Measurements from ENCODE around the gene BBS1. TPM values are rescaled to one million over a fixed set of nuclear protein-coding genes. Genes with fewer than 3 reads are reported as not detected.
"Not testable (repeated sequence)": the region's sequence is repeated elsewhere in the genome, so short reads cannot be mapped to it uniquely, and the experiment has no call there.

Gene BBS1
- total RNA-seq, 2 donors from 2014 or later, result 106 to 148 TPM

GRCh38 chr11:66530927-66531709 is 20.7 kb downstream of the BBS1 start:
- Histone ChIP-seq H3K36me3 (no peaks in the 10 kb centered on the region), H3K4me3 (no peak overlapping the region), H3K27me3 (replicated peaks; ENCODE audit: insufficient read depth) (no peaks in the 10 kb centered on the region), H3K4me1 (replicated peaks) (no peaks in the 10 kb centered on the region), H3K9me3 (no peaks in the 10 kb centered on the region), H3K27ac (no peak overlapping the region)
- intact Hi-C loops (cut with DNase I), result no loop called here
- DNase-seq (ENCODE audit: low spot score), result no peak
- TF ChIP-seq POLR2A (IDR thresholded peaks at IDR 0.05) (no peak), CTCF (IDR thresholded peaks at IDR 0.05) (no peak), POLR2AphosphoS5 (IDR thresholded peaks at IDR 0.05) (no peak)
- 89% methylated on average over 10 of the region's 10 CpGs for WGBS

DNA sequence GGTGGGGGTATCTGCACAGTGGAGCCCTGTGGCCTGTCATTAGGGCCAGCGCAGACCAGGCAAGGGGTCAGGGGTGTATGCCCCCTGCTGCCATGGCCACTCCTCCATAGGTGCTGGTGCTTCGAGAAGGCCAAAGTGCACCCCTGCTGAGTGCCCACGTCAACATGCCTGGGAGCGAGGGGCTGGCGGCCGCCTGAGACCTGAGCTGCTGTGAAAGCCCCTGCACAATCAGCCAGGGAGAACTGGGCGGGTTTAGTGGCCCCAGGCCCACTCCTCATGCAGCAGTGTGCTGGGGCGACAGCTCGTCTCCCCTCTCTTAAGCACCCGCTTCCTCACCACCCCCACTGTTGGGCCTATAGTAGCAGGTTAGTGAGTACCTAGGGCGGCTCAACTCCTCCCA is 21.4 kb downstream of the BBS1 start:
- WGBS, result 87% methylated on average over 11 of the region's 11 CpGs
- Histone ChIP-seq H3K4me3 (no peak overlapping the region), H3K9me3 (no peaks in the 10 kb centered on the region), H3K27ac (no peak overlapping the region), H3K4me1 (replicated peaks) (no peaks in the 10 kb centered on the region), H3K27me3 (replicated peaks; ENCODE audit: insufficient read depth) (no peaks in the 10 kb centered on the region), H3K36me3 (no peaks in the 10 kb centered on the region)
- TF ChIP-seq POLR2A (IDR thresholded peaks at IDR 0.05) (no peak), POLR2AphosphoS5 (IDR thresholded peaks at IDR 0.05) (no peak), CTCF (IDR thresholded peaks at IDR 0.05) (no peak)
- intact Hi-C loops (cut with DNase I), result no loop called here
- no peak for DNase-seq (ENCODE audit: low spot score)

DNA sequence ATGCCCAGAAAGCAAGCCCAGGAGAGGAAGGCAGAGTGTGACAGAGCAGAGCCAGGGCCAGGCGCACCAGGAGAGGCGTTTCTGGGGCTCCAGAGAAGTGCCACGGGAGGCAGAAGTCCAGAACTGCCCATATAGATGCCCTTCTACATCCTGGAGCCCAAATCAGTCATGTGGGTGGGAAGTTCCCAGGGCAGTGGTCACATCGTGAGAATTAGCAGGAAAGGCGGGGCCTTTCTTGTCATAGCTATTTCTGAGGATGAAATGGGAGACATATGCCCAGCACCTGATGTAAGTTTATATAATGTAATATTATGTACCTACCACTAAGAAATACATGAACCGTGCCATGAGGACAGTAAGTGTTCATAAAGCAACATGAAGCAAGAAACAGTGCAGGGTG is 22.3 kb downstream of the BBS1 start:
- H3K4me3 ChIP-seq, result no peak overlapping the region
- no peak overlapping the region for H3K27ac ChIP-seq
- H3K36me3 ChIP-seq, result no peaks in the 10 kb centered on the region
- intact Hi-C loops (cut with DNase I), result no loop called here
- DNase-seq (ENCODE audit: low spot score), result no peak
- 75% methylated on average over 6 of the region's 6 CpGs for WGBS
- no peaks in the 10 kb centered on the region for H3K4me1 ChIP-seq (replicated peaks)
- no peaks in the 10 kb centered on the region for H3K27me3 ChIP-seq (replicated peaks; ENCODE audit: insufficient read depth)
- no peaks in the 10 kb centered on the region for H3K9me3 ChIP-seq
- TF ChIP-seq POLR2A (IDR thresholded peaks at IDR 0.05), result no peak
- no peak for TF ChIP-seq CTCF (IDR thresholded peaks at IDR 0.05)
- no peak for TF ChIP-seq POLR2AphosphoS5 (IDR thresholded peaks at IDR 0.05)

GRCh38 chr11:66539170-66539869 is 28.9 kb downstream of the BBS1 start:
- no peak for DNase-seq (ENCODE audit: low spot score)
- no peak for TF ChIP-seq CTCF (IDR thresholded peaks at IDR 0.05)
- TF ChIP-seq POLR2A (IDR thresholded peaks at IDR 0.05), result no peak
- TF ChIP-seq POLR2AphosphoS5 (IDR thresholded peaks at IDR 0.05), result no peak
- H3K4me3 ChIP-seq, result no peak overlapping the region
- H3K27me3 ChIP-seq (replicated peaks; ENCODE audit: insufficient read depth), result no peaks in the 10 kb centered on the region
- no peaks in the 10 kb centered on the region for H3K36me3 ChIP-seq
- H3K9me3 ChIP-seq, result no peaks in the 10 kb centered on the region
- peaks cover 4% of the 10 kb centered on the region for H3K4me1 ChIP-seq (replicated peaks)
- no peak overlapping the region for H3K27ac ChIP-seq
- 76% methylated on average over 13 of the region's 16 CpGs for WGBS
- intact Hi-C loops (cut with DNase I), result no loop called here

DNA sequence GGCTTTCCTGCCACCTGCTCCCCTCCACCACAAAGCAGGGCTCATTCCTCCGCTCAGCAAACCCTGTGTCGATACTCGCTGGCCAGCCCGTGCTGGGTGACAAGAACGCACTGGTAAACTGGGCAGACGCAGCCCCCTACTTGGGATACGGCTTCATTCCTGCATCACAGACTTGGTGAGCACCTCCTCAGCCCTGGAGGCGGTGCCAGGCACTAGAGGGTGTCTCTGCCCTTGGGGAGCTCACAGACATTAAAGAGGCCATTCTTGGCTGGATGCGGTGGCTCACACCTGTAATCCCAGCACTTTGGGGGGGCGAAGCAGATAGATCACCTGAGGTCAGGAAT is 29.4 kb downstream of the BBS1 start:
- no peak overlapping the region for H3K4me3 ChIP-seq
- no peak for DNase-seq (ENCODE audit: low spot score)
- WGBS, result 93% methylated on average over 10 of the region's 10 CpGs
- H3K27ac ChIP-seq, result no peak overlapping the region
- TF ChIP-seq POLR2A (IDR thresholded peaks at IDR 0.05), result no peak
- TF ChIP-seq CTCF (IDR thresholded peaks at IDR 0.05), result no peak
- no peak for TF ChIP-seq POLR2AphosphoS5 (IDR thresholded peaks at IDR 0.05)
- H3K9me3 ChIP-seq, result no peaks in the 10 kb centered on the region
- intact Hi-C loops (cut with DNase I), result no loop called here
- peaks cover 4% of the 10 kb centered on the region for H3K4me1 ChIP-seq (replicated peaks)
- H3K27me3 ChIP-seq (replicated peaks; ENCODE audit: insufficient read depth), result no peaks in the 10 kb centered on the region
- H3K36me3 ChIP-seq, result no peaks in the 10 kb centered on the region

DNA sequence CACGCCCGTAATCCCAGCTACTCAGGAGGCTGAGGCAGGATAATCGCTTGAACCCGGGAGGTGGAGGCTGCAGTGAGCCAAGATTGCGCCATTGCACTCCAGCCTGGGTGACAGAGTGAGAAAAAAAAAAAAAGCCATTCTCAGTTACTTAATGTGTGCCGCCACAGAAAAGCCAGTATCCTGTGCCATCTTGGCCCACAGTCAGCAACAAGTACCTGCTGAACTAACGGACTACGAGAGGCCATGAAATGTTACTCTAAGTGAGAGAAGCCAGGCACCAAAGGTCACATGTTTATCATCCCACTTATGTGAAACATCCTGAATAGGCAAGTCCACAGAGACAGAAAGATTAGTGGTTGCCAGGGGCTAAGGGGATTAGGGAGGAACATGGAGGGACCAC is 30.2 kb downstream of the BBS1 start:
- DNase-seq (ENCODE audit: low spot score); H3K4me3 ChIP-seq; H3K36me3 ChIP-seq; H3K27ac ChIP-seq; H3K9me3 ChIP-seq; H3K4me1 ChIP-seq (replicated peaks); H3K27me3 ChIP-seq (replicated peaks; ENCODE audit: insufficient read depth); intact Hi-C loops (cut with DNase I): not testable (repeated sequence)
- WGBS, result 87% methylated on average over 8 of the region's 8 CpGs
